IMR-90 (cell line): ENCODE measurements around the gene DDX24. TPM values are rescaled to one million over a fixed set of nuclear protein-coding genes. Genes with fewer than 3 reads are reported as not detected.

ENCODE experiments used
- ATAC-seq: fragments of 200-7000 bp; cut with Tn5 transposase; 2 replicates; pipeline ENCODE4 v1.9.1; 2020; ENCODE audit warnings: low read depth, mild to moderate bottlenecking, moderate library complexity
- BruUV-seq: library from RNA; stranded (reverse); fragments of 400-500 nt; replicated peaks from 2 replicates; lab custom pipeline; 2021; lab: Mats Ljungman, UMichigan
- CTCF ChIA-PET: fragments of 300-600 bp; formaldehyde crosslinking; extraction: SDS; loops from one replicate; lab custom pipeline; 2021; ENCODE audit warnings: antibody characterized with exemption; lab: Yijun Ruan, JAX
- POLR2A ChIA-PET: fragments of 300-600 bp; sonication (Branson Sonifier 250); formaldehyde crosslinking; loops from one replicate; lab custom pipeline; 2022; ENCODE audit warnings: antibody characterized with exemption; ENCODE audit not compliant: unreplicated experiment; lab: Charles Lee
- DNase-seq: peaks from one replicate; pipeline ENCODE4 v3.0.0; 2013
- H2AFZ ChIP-seq: replicated peaks from 2 replicates; pipeline ENCODE3; 2013; ENCODE audit warnings: low read length, mild to moderate bottlenecking; ENCODE audit not compliant: poor library complexity
- H2AK5ac ChIP-seq: 2 replicates; pipeline ENCODE4 v1.6.1; 2013; ENCODE audit warnings: low read depth, low read length, inconsistent platforms
- H2AK9ac ChIP-seq: replicated peaks from 2 replicates; pipeline ENCODE3; 2013; ENCODE audit warnings: mild to moderate bottlenecking, low read depth, low read length, moderate library complexity; ENCODE audit not compliant: poor library complexity
- H2BK120ac ChIP-seq: 2 replicates; pipeline ENCODE4 v1.6.1; 2013; ENCODE audit warnings: low read depth, low read length, inconsistent platforms
- H2BK15ac ChIP-seq: 3 replicates; pipeline ENCODE4 v1.6.1; 2013; ENCODE audit warnings: low read depth, low read length, inconsistent platforms
- H2BK20ac ChIP-seq: 2 replicates; pipeline ENCODE4 v1.6.1; 2013; ENCODE audit warnings: low read depth, mild to moderate bottlenecking, inconsistent platforms, low read length, moderate library complexity
- H2BK5ac ChIP-seq: 2 replicates; pipeline ENCODE4 v1.6.1; 2013; ENCODE audit warnings: mild to moderate bottlenecking, low read depth, low read length, inconsistent platforms; ENCODE audit not compliant: poor library complexity, severe bottlenecking
- H3K14ac ChIP-seq: replicated peaks from 2 replicates; pipeline ENCODE4 v1.6.1; 2013; ENCODE audit warnings: low read depth, low read length, inconsistent platforms
- H3K18ac ChIP-seq: 2 replicates; pipeline ENCODE4 v1.6.1; 2013; ENCODE audit warnings: low read depth, low read length, control low read depth
- H3K23ac ChIP-seq: 2 replicates; pipeline ENCODE4 v1.6.1; 2013; ENCODE audit warnings: low read depth, low read length, inconsistent platforms
- H3K27ac ChIP-seq: 2 replicates; pipeline ENCODE4 v1.5.1; 2013; ENCODE audit warnings: mild to moderate bottlenecking, control low read depth, low read length; ENCODE audit not compliant: insufficient read depth
- H3K27me3 ChIP-seq: 2 replicates; pipeline ENCODE4 v1.6.1; 2013; ENCODE audit warnings: low read length; ENCODE audit not compliant: control insufficient read depth, insufficient read depth
- H3K36me3 ChIP-seq: 2 replicates; pipeline ENCODE4 v1.6.1; 2013; ENCODE audit warnings: low read length, mixed read lengths; ENCODE audit not compliant: control insufficient read depth, insufficient read depth
- H3K4ac ChIP-seq: 2 replicates; pipeline ENCODE4 v1.6.1; 2013; ENCODE audit warnings: low read depth, low read length, inconsistent platforms
- H3K4me1 ChIP-seq: 2 replicates; pipeline ENCODE4 v1.6.1; 2013; ENCODE audit warnings: low read length, mixed read lengths; ENCODE audit not compliant: control insufficient read depth, insufficient read depth
- H3K4me2 ChIP-seq: 2 replicates; pipeline ENCODE4 v1.6.1; 2013; ENCODE audit warnings: low read depth, mild to moderate bottlenecking, control low read depth, low read length, moderate library complexity
- H3K4me3 ChIP-seq: 2 replicates; pipeline ENCODE4 v1.5.1; 2013; ENCODE audit warnings: low read depth, mild to moderate bottlenecking, control low read depth, low read length, moderate library complexity; ENCODE audit not compliant: insufficient read depth
- H3K56ac ChIP-seq: 2 replicates; pipeline ENCODE4 v1.6.1; 2013; ENCODE audit warnings: low read length, inconsistent platforms; ENCODE audit not compliant: insufficient read depth; ENCODE audit errors: extremely low read depth
- H3K79me1 ChIP-seq, 2 experiments: 2 replicates each; pipeline ENCODE4 v1.6.1; 2013; ENCODE audit warnings: low read length in 2 of 2, inconsistent platforms in 1 of 2, low read depth in 1 of 2
- H3K9ac ChIP-seq: 2 replicates; pipeline ENCODE4 v1.6.1; 2013; ENCODE audit warnings: low read depth, low read length, control low read depth
- H3K9me1 ChIP-seq: 2 replicates; pipeline ENCODE4 v1.6.1; 2013; ENCODE audit warnings: low read length, inconsistent platforms; ENCODE audit not compliant: insufficient read depth
- H3K9me3 ChIP-seq: 2 replicates; pipeline ENCODE4 v1.6.1; 2013; ENCODE audit warnings: low read length; ENCODE audit not compliant: control insufficient read depth, insufficient read depth
- H4K20me1 ChIP-seq: 2 replicates; pipeline ENCODE4 v1.6.1; 2013; ENCODE audit warnings: low read length, inconsistent platforms; ENCODE audit not compliant: insufficient read depth
- H4K5ac ChIP-seq: 2 replicates; pipeline ENCODE4 v1.6.1; 2013; ENCODE audit warnings: mild to moderate bottlenecking, low read depth, low read length, control low read depth
- H4K8ac ChIP-seq, 2 experiments: 2 replicates each; pipeline ENCODE4 v1.6.1; 2013; ENCODE audit warnings: low read depth in 2 of 2, low read length in 2 of 2, control low read depth in 1 of 2, inconsistent platforms in 1 of 2
- H4K91ac ChIP-seq: 2 replicates; pipeline ENCODE4 v1.6.1; 2013; ENCODE audit warnings: low read depth, low read length, inconsistent platforms; ENCODE audit not compliant: insufficient read depth
- BHLHE40 ChIP-seq: fragments of 150-350 bp; IDR thresholded peaks from 2 replicates; pipeline ENCODE4 v1.6.1; 2016; ENCODE audit warnings: mild to moderate bottlenecking, low read depth, low read length
- CEBPB ChIP-seq: IDR thresholded peaks from 2 replicates; pipeline ENCODE4 v1.6.1; 2012; ENCODE audit warnings: low read depth, low read length, improper control_type of control experiment
- CHD1 ChIP-seq: IDR thresholded peaks from 2 replicates; pipeline ENCODE4 v1.6.1; 2012; ENCODE audit warnings: low read depth, low read length, improper control_type of control experiment
- FOS ChIP-seq: fragments of 150-350 bp; IDR thresholded peaks from 2 replicates; pipeline ENCODE4 v1.6.1; 2016; ENCODE audit warnings: low read depth, low read length
- MAFK ChIP-seq: IDR thresholded peaks from 2 replicates; pipeline ENCODE4 v1.6.1; 2012; ENCODE audit warnings: low read depth, low read length, improper control_type of control experiment
- MAZ ChIP-seq: IDR thresholded peaks from 2 replicates; pipeline ENCODE4 v1.6.1; 2012; ENCODE audit warnings: low read depth, mild to moderate bottlenecking, low read length, improper control_type of control experiment, moderate library complexity, borderline replicate concordance
- MXI1 ChIP-seq: IDR thresholded peaks from 2 replicates; pipeline ENCODE4 v1.6.1; 2012; ENCODE audit warnings: low read depth, mild to moderate bottlenecking, low read length, moderate library complexity, borderline replicate concordance
- NFE2L2 ChIP-seq: fragments of 150-350 bp; IDR thresholded peaks from 2 replicates; pipeline ENCODE4 v1.6.1; 2016; ENCODE audit warnings: low read depth, mild to moderate bottlenecking, low read length
- POLR2A ChIP-seq: IDR thresholded peaks from 2 replicates; pipeline ENCODE4 v1.6.1; 2012; ENCODE audit warnings: mild to moderate bottlenecking, low read depth, low read length
- RAD21 ChIP-seq: IDR thresholded peaks from 2 replicates; pipeline ENCODE4 v1.6.1; 2012; ENCODE audit warnings: low read length, improper control_type of control experiment
- RCOR1 ChIP-seq: IDR thresholded peaks from 2 replicates; pipeline ENCODE4 v1.6.1; 2012; ENCODE audit warnings: mild to moderate bottlenecking, low read length, improper control_type of control experiment; ENCODE audit not compliant: insufficient replicate concordance
- RFX5 ChIP-seq: IDR thresholded peaks from 2 replicates; pipeline ENCODE4 v1.8.0; 2012; ENCODE audit warnings: low read depth, mild to moderate bottlenecking, low read length, moderate library complexity
- SMC3 ChIP-seq: fragments of 150-350 bp; IDR thresholded peaks from 2 replicates; pipeline ENCODE4 v1.6.1; 2016; ENCODE audit warnings: low read depth, mild to moderate bottlenecking, antibody characterized with exemption, low read length, moderate library complexity
- USF2 ChIP-seq: fragments of 150-350 bp; IDR thresholded peaks from 2 replicates; pipeline ENCODE4 v1.6.1; 2017; ENCODE audit warnings: mild to moderate bottlenecking, antibody characterized with exemption, low read length, low read depth
- WGBS, 2 experiments: methylation state at CpG; one replicate each; pipeline versions ENCODE4 v1.1.5 to v1.1.7; 2013; ENCODE audit warnings: missing lambda C conversion rate in 2 of 2; ENCODE audit not compliant: insufficient read length in 1 of 2; ENCODE audit errors: extremely low coverage in 2 of 2; 5-methylcytosine and 5-hydroxymethylcytosine counted together
- dilution Hi-C: fragments of 300-500 bp; cut with HindIII; formaldehyde crosslinking; loops from one replicate; pipeline ENCODE4 v1.14.3; 2018; ENCODE audit warnings: low sequenced_read_pairs; ENCODE audit not compliant: unreplicated experiment
- in situ Hi-C: fragments of 300-500 bp; cut with MboI; formaldehyde crosslinking; loops from 3 replicates; pipeline ENCODE4 v1.14.3; 2019; ENCODE audit warnings: low sequenced_read_pairs, inconsistent platforms, mixed read lengths
- intact Hi-C: fragments of 100-400 bp; cut with micrococcal nuclease; formaldehyde crosslinking; loops from 2 replicates; pipeline ENCODE4 v1.10.0; 2022
- polyA plus RNA-seq, 3 experiments: library from polyadenylated mRNA; depleted of rRNA; stranded (reverse); fragments of >200 nt; gene quantifications; 2 replicates each; pipeline ENCODE4 v1.2.3, GENCODE V29; 2012; ENCODE audit warnings: low replicate concordance in 1 of 3
- total RNA-seq: library from RNA; depleted of rRNA; stranded (reverse); fragments of >200 nt; gene quantifications from 2 replicates; pipeline ENCODE4 v1.2.3, GENCODE V29; 2012
- TF ChIP-seq, protein P1 (sequence below): fragments of 150-350 bp; IDR thresholded peaks from 2 replicates; pipeline ENCODE4 v1.6.1; 2016; ENCODE audit warnings: low read depth, mild to moderate bottlenecking, low read length, moderate library complexity, borderline replicate concordance
- TF ChIP-seq, protein P2 (sequence below): conservative IDR thresholded peaks from 2 replicates; pipeline ENCODE4 v1.5.1; 2012; ENCODE audit warnings: mild to moderate bottlenecking, low read depth, low read length, improper control_type of control experiment

DDX24 gene
- total and polyA plus RNA-seq, 2 of the 4 experiments (the other 2 are of a cell fraction) = 134 to 155 TPM

DNA sequence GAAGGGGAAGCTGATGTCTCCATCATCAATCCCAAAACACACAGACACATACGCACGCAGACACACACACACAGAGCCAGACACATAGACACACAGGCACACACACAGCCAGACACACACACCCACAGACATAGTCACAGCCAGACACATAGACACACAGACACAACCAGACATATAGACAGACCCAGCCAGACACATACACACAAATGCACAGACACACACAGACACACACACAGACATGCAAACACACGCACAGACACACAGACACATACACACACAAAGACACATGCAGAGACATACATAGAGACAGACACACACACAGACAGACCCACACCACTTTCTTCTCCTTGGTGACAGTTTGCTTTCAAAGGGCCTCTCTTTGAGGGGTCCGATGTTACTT is 77.6 kb downstream of the DDX24 start:
- POLR2A ChIA-PET = no interaction called here
- no peak overlapping the region for H3K14ac ChIP-seq
- no peak overlapping the region for H3K4me3 ChIP-seq
- no peak overlapping the region for H2AK5ac ChIP-seq
- H2AK9ac ChIP-seq = no peak overlapping the region
- no peak overlapping the region for H3K18ac ChIP-seq
- no peak overlapping the region for H2BK15ac ChIP-seq
- no peak overlapping the region for H3K4ac ChIP-seq
- no peak overlapping the region for H3K27ac ChIP-seq
- WGBS, 2 experiments = 60% methylated on average over 3 of the region's 4 CpGs; no CpG with 5 or more reads in 1 of the 2 experiments
- no TSS peak for BruUV-seq
- no peaks in the 10 kb centered on the region for H3K9me3 ChIP-seq
- no peak overlapping the region for H2BK20ac ChIP-seq
- TF ChIP-seq MXI1 (no peak), RCOR1 (no peak), FOS (no peak), NFE2L2 (no peak), USF2 (no peak), CEBPB (no peak), BHLHE40 (no peak), MAZ (no peak), POLR2A (no peak), MAFK (no peak), SMC3 (no peak), CHD1 (no peak), RAD21 (no peak), RFX5 (no peak)
- TF ChIP-seq, protein P1, sequence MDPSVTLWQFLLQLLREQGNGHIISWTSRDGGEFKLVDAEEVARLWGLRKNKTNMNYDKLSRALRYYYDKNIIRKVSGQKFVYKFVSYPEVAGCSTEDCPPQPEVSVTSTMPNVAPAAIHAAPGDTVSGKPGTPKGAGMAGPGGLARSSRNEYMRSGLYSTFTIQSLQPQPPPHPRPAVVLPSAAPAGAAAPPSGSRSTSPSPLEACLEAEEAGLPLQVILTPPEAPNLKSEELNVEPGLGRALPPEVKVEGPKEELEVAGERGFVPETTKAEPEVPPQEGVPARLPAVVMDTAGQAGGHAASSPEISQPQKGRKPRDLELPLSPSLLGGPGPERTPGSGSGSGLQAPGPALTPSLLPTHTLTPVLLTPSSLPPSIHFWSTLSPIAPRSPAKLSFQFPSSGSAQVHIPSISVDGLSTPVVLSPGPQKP = no peak
- TF ChIP-seq, protein P2, sequence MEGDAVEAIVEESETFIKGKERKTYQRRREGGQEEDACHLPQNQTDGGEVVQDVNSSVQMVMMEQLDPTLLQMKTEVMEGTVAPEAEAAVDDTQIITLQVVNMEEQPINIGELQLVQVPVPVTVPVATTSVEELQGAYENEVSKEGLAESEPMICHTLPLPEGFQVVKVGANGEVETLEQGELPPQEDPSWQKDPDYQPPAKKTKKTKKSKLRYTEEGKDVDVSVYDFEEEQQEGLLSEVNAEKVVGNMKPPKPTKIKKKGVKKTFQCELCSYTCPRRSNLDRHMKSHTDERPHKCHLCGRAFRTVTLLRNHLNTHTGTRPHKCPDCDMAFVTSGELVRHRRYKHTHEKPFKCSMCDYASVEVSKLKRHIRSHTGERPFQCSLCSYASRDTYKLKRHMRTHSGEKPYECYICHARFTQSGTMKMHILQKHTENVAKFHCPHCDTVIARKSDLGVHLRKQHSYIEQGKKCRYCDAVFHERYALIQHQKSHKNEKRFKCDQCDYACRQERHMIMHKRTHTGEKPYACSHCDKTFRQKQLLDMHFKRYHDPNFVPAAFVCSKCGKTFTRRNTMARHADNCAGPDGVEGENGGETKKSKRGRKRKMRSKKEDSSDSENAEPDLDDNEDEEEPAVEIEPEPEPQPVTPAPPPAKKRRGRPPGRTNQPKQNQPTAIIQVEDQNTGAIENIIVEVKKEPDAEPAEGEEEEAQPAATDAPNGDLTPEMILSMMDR = no peak
- no peaks in the 10 kb centered on the region for H3K79me1 ChIP-seq
- peaks cover 30% of the 10 kb centered on the region for H3K27me3 ChIP-seq
- ATAC-seq (no peak), DNase-seq (no peak)
- H4K20me1 ChIP-seq = no peaks in the 10 kb centered on the region
- H4K91ac ChIP-seq = no peak overlapping the region
- in situ Hi-C loops = loop anchor here (5.0 kb wide), 1 partner anchor 61 kb away; no protein-coding TSS in a partner anchor
- H4K8ac ChIP-seq = no peak overlapping the region
- no peaks in the 10 kb centered on the region for H3K36me3 ChIP-seq
- intact Hi-C loops = loop anchor here (5.0 kb wide), 1 partner anchor 46 kb away; no protein-coding TSS in a partner anchor
- H2BK120ac ChIP-seq = no peak overlapping the region
- CTCF ChIA-PET = interaction anchor here (2.4 kb wide), 1 partner anchor 64 kb away, joined by 16 read pairs; no protein-coding TSS in a partner anchor
- no peak overlapping the region for H3K4me2 ChIP-seq
- dilution Hi-C loops = no loop called here
- H3K56ac ChIP-seq = no peak overlapping the region
- no peak overlapping the region for H2BK5ac ChIP-seq
- no peak overlapping the region for H2AFZ ChIP-seq
- no peak overlapping the region for H4K5ac ChIP-seq
- H3K4me1 ChIP-seq = no peaks in the 10 kb centered on the region
- no peak overlapping the region for H3K9ac ChIP-seq
- H3K23ac ChIP-seq = no peak overlapping the region
- no peaks in the 10 kb centered on the region for H3K9me1 ChIP-seq
